ENCODE measurements around the gene JADE1. TPM values are rescaled to one million over a fixed set of nuclear protein-coding genes. Genes with fewer than 3 reads are reported as not detected.

JADE1 gene
- total RNA-seq, 1 donor from 2014 or later: 19.0 TPM

DNA sequence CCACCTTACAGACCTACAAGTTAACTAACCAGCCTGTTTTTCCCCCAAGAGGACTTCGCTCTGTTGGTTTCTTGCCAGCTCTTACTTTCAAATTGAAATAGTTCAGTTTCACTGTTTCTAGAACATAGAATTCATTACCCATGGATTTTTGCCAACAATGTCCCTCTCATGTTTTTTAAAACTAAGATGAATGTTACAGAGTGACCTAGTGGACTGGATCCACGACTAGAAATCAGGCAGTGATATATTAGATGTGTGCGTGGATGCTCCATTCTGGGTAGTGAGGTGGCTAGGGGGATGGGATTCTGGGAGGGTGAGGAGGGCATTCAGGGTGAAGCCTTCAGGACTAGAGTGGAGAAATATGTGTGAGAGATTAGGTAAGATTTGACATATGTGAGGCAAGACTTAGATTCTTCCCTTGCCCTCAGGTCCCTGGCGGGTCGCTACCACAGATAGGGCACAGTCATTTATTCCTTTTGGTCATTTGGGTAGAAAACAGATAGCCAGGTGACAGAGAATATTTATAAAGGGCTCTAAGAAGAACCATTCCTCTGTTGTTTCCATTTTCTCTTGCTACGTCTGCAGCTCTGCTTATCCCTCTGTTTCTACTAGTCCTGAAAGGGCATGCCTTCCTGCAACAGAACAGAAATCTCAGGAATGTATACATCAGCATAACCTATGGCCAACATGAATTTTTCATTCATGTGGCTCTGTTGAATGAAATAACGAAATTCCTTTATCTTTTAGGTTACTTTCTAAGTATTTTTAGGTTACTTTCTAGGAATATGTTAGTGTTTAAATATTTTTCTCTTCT, 15.4 kb upstream of the JADE1 start:
- H3K4me3 ChIP-seq (ENCODE audit: low read depth, low read length): no peak overlapping the region
- TF ChIP-seq, protein P1, sequence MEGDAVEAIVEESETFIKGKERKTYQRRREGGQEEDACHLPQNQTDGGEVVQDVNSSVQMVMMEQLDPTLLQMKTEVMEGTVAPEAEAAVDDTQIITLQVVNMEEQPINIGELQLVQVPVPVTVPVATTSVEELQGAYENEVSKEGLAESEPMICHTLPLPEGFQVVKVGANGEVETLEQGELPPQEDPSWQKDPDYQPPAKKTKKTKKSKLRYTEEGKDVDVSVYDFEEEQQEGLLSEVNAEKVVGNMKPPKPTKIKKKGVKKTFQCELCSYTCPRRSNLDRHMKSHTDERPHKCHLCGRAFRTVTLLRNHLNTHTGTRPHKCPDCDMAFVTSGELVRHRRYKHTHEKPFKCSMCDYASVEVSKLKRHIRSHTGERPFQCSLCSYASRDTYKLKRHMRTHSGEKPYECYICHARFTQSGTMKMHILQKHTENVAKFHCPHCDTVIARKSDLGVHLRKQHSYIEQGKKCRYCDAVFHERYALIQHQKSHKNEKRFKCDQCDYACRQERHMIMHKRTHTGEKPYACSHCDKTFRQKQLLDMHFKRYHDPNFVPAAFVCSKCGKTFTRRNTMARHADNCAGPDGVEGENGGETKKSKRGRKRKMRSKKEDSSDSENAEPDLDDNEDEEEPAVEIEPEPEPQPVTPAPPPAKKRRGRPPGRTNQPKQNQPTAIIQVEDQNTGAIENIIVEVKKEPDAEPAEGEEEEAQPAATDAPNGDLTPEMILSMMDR (conservative IDR thresholded peaks at IDR 0.05; ENCODE audit: low read depth, low read length): no peak
- DNase-seq (ENCODE audit: low read depth): no peak

DNA sequence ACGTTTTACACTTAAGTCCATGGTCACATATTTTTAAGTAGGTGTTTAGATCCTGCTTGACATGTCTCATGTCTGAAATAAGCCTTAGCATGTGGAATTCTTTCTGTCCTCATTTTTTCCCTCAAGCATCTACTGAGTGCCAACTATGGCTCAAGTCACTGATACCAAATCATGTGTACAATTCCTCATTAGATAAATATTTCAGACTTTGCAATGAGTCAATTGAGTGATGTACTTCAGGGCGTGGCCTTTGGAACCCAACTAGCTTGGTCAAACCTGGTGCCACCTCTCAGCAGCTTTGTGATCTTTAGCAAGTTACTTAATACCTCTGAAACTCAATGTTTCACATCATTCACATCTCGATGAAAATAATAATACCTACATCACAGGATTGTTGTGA, 12.6 kb upstream of the JADE1 start:
- TF ChIP-seq, protein P1 (conservative IDR thresholded peaks at IDR 0.05; ENCODE audit: low read depth, low read length): no peak
- DNase-seq (ENCODE audit: low read depth): no peak
- no peak overlapping the region for H3K4me3 ChIP-seq (ENCODE audit: low read depth, low read length)

GRCh38 chr4:128800284-128800683, 9.2 kb upstream of the JADE1 start:
- TF ChIP-seq, protein P1 (conservative IDR thresholded peaks at IDR 0.05; ENCODE audit: low read depth, low read length): no peak
- no peak overlapping the region for H3K4me3 ChIP-seq (ENCODE audit: low read depth, low read length)
- no peak for DNase-seq (ENCODE audit: low read depth)

DNA sequence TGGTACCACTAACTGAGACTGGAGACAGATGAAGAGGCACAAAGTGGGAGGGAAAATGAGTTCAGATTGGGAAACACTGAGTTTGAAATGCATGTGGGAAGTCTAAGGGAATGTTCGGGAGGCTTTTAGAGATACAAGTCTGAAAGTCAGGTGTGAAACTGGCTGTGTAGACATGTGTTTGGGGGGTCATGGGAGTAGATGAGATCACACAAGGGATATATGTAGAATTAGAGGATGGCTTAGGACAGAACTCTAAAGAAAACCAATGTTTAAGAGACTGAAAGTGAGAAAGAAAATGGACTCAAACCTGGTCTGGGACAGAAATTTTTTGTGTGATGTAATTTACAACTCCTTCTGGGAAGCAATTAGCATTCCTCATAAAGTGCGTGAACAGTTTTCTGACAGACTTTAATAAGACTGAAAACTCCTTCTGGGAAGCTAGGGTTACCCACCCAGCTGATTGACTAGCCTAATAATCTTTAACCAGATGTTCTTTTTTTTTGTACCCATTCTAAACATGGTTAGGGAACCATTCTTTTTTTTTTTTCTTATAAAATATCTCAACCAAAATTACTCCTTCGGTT, 8.7 kb upstream of the JADE1 start:
- DNase-seq (ENCODE audit: low read depth): no peak
- H3K4me3 ChIP-seq (ENCODE audit: low read depth, low read length): no peak overlapping the region
- TF ChIP-seq, protein P1 (conservative IDR thresholded peaks at IDR 0.05; ENCODE audit: low read depth, low read length): no peak

GRCh38 chr4:128802680-128803628, 6.5 kb upstream of the JADE1 start:
- no peak for DNase-seq (ENCODE audit: low read depth)
- TF ChIP-seq, protein P1 (conservative IDR thresholded peaks at IDR 0.05; ENCODE audit: low read depth, low read length): no peak
- H3K4me3 ChIP-seq (ENCODE audit: low read depth, low read length): no peak overlapping the region

- TF ChIP-seq, protein P1 (conservative IDR thresholded peaks at IDR 0.05; ENCODE audit: low read depth, low read length): no peak
- no peak for DNase-seq (ENCODE audit: low read depth)
- no peak overlapping the region for H3K4me3 ChIP-seq (ENCODE audit: low read depth, low read length)
These were observed 5.7 kb upstream of the JADE1 start for GRCh38 chr4:128803783-128804182.
